Hematopoietic multipotent progenitor cell treated with erythropoietin and hydrocortisone succinate and interleukin-3 and kit ligand, for 4 days (in vitro differentiated cells): ENCODE data around the gene C1QTNF12.
"Not testable (repeated sequence)": the region's sequence is repeated elsewhere in the genome, so short reads cannot be mapped to it uniquely, and the experiment has no call there.

Experiments used
- DNase-seq: peaks from one replicate; pipeline ENCODE4 v3.0.0-alpha.2; 2015

C1QTNF12 gene

GRCh38 chr1:1259119-1259488 lies 12.6 kb upstream of the C1QTNF12 start:
- no peak for DNase-seq

- DNase-seq: no peak
Observed at GRCh38 chr1:1256956-1257871, 10.7 kb upstream of the C1QTNF12 start.

- no peak for DNase-seq
Observed at GRCh38 chr1:1255611-1256010, 9.1 kb upstream of the C1QTNF12 start.

- no peak for DNase-seq
Observed at GRCh38 chr1:1255078-1255477, 8.6 kb upstream of the C1QTNF12 start.

- DNase-seq: no peak
Observed at GRCh38 chr1:1254667-1254998, 8.1 kb upstream of the C1QTNF12 start.

GRCh38 chr1:1253972-1254666 lies 7.6 kb upstream of the C1QTNF12 start:
- no peak for DNase-seq

GRCh38 chr1:1253314-1253713 lies 6.8 kb upstream of the C1QTNF12 start:
- no peak for DNase-seq

- no peak for DNase-seq
Observed at GRCh38 chr1:1250786-1251284, 4.3 kb upstream of the C1QTNF12 start.

GRCh38 chr1:1248009-1248913 lies 1.7 kb upstream of the C1QTNF12 start:
- DNase-seq: not testable (repeated sequence)

- DNase-seq: no peak
Observed at GRCh38 chr1:1247341-1247913, 905 bp upstream of the C1QTNF12 start.

GRCh38 chr1:1245817-1246576 lies 525 bp downstream of the C1QTNF12 start:
- peak; percentile 24 for DNase-seq

GRCh38 chr1:1245178-1245816 lies 1.2 kb downstream of the C1QTNF12 start:
- DNase-seq: peak; percentile 29

GRCh38 chr1:1244192-1244811 lies 2.2 kb downstream of the C1QTNF12 start:
- DNase-seq: peak; percentile 25

- DNase-seq: no peak
Observed at GRCh38 chr1:1243807-1244191, 2.7 kb downstream of the C1QTNF12 start.

GRCh38 chr1:1243266-1243660 lies 3.3 kb downstream of the C1QTNF12 start:
- no peak for DNase-seq

- DNase-seq: no peak
Observed at GRCh38 chr1:1242461-1243265, 3.9 kb downstream of the C1QTNF12 start.

GRCh38 chr1:1241588-1242219 lies 4.8 kb downstream of the C1QTNF12 start:
- DNase-seq: no peak

- no peak for DNase-seq
Observed at GRCh38 chr1:1240822-1241587, 5.5 kb downstream of the C1QTNF12 start.

GRCh38 chr1:1240348-1240732 lies 6.2 kb downstream of the C1QTNF12 start:
- DNase-seq: no peak
